GM06990 (cell line): ENCODE data around the gene WDR45B.

Experiments
- DNase-seq: peaks from one replicate; pipeline ENCODE4 v3.0.0-alpha.2; 2011; ENCODE audit not compliant: insufficient read length; ENCODE audit errors: extremely low read depth
- H3K27me3 ChIP-seq: replicated peaks from 2 replicates; pipeline ENCODE4 v1.6.0; 2011; ENCODE audit warnings: low read length; ENCODE audit not compliant: control insufficient read depth, insufficient read depth
- H3K36me3 ChIP-seq: 2 replicates; pipeline ENCODE4 v1.5.1; 2011; ENCODE audit warnings: low read length; ENCODE audit not compliant: control insufficient read depth, insufficient read depth
- H3K4me3 ChIP-seq: replicated peaks from 2 replicates; pipeline ENCODE4 v1.5.1; 2011; ENCODE audit warnings: low read depth, mild to moderate bottlenecking, control low read depth, low read length
- TF ChIP-seq, protein P1 (sequence below): IDR thresholded peaks from 2 replicates; pipeline ENCODE4 v1.5.1; 2011; ENCODE audit warnings: low read length, control low read depth, mild to moderate bottlenecking, inconsistent platforms; ENCODE audit not compliant: insufficient read depth, poor library complexity, severe bottlenecking

WDR45B gene

DNA sequence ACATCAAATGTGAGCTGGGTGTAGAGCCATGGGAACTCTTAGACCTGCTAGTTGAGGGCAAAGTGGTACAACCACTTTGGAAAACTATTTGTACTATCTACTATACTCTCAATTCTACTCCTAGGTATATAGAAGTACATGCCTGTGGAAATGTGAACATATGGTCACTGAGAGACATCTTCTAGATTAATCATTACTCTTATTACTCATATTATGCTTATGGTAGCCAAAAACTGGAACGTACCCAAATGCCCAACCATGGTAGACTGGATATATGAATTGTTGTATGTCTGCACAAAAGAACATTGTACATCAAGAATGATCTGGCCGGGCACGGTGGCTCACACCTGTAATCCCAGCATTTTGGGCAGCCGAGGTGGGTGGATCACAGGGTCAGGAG is 2.7 kb downstream of the WDR45B start:
- TF ChIP-seq, protein P1, sequence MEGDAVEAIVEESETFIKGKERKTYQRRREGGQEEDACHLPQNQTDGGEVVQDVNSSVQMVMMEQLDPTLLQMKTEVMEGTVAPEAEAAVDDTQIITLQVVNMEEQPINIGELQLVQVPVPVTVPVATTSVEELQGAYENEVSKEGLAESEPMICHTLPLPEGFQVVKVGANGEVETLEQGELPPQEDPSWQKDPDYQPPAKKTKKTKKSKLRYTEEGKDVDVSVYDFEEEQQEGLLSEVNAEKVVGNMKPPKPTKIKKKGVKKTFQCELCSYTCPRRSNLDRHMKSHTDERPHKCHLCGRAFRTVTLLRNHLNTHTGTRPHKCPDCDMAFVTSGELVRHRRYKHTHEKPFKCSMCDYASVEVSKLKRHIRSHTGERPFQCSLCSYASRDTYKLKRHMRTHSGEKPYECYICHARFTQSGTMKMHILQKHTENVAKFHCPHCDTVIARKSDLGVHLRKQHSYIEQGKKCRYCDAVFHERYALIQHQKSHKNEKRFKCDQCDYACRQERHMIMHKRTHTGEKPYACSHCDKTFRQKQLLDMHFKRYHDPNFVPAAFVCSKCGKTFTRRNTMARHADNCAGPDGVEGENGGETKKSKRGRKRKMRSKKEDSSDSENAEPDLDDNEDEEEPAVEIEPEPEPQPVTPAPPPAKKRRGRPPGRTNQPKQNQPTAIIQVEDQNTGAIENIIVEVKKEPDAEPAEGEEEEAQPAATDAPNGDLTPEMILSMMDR = no peak
- DNase-seq = no peak
- Histone ChIP-seq H3K4me3 (no peak overlapping the region), H3K27me3 (no peaks in the 10 kb centered on the region), H3K36me3 (peaks cover 17% of the 10 kb centered on the region)

DNA sequence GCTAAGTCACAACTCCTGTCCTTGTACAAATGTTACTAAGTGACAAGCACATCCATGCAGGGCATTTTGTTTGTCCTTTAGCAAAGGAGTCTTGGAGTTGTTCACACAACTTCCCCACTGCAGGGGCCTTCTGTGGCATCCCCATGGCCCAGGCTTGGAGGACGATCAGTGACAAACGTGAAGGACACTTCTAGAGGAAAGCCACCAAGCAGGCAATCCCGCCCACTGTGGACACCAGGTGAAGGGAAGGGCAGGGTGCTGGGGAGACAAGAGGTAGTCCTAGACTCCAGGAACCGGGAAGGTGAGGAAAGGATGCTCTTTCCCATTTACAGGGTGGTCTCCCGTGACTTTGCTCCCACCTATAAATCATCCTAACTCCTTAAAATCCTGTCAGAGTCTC is 4.1 kb downstream of the WDR45B start:
- DNase-seq = no peak
- Histone ChIP-seq H3K36me3 (peaks cover 26% of the 10 kb centered on the region), H3K4me3 (no peak overlapping the region), H3K27me3 (no peaks in the 10 kb centered on the region)
- TF ChIP-seq, protein P1 = no peak

- H3K4me3 ChIP-seq = no peak overlapping the region
- no peak for DNase-seq
- TF ChIP-seq, protein P1 = no peak
- peaks cover 26% of the 10 kb centered on the region for H3K36me3 ChIP-seq
- no peaks in the 10 kb centered on the region for H3K27me3 ChIP-seq
Measured at GRCh38 chr17:82642022-82642421, 6.2 kb downstream of the WDR45B start.

- peaks cover 26% of the 10 kb centered on the region for H3K36me3 ChIP-seq
- TF ChIP-seq, protein P1 = no peak
- DNase-seq = no peak
- H3K27me3 ChIP-seq = no peaks in the 10 kb centered on the region
- H3K4me3 ChIP-seq = no peak overlapping the region
Measured at GRCh38 chr17:82640036-82640435, 8.2 kb downstream of the WDR45B start.

GRCh38 chr17:82639628-82640027 is 8.6 kb downstream of the WDR45B start:
- Histone ChIP-seq H3K36me3 (peaks cover 26% of the 10 kb centered on the region), H3K27me3 (no peaks in the 10 kb centered on the region), H3K4me3 (no peak overlapping the region)
- TF ChIP-seq, protein P1 = no peak
- no peak for DNase-seq

DNA sequence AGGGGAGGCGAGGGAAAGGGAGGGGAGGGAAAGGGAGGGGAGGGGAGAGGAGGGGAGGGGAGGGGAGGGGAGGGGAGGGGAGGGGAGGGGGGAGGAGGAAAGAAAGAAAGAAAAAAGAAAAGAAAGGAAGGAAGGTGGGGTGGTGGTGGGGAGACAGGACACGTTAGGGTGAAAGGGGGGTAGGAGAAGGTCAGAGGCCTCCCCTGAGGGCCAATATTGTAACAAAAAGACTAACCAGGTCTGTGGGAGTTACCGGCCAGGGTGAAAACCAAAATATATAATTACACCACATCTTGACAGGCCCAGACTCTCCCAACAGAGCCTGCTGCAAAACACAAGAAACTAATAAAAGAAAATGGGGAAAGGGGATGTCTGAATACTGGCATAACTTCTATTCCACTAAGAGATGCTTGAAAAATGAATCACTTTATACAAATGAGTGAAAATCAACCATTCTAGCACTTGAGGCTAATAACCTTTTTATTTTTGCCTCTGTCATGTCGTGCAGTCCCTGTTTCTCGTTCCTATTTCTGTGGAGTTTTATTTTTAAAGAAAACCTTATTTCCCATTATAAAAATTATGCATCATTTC is 10.0 kb downstream of the WDR45B start:
- TF ChIP-seq, protein P1 = no peak
- H3K4me3 ChIP-seq = no peak overlapping the region
- no peaks in the 10 kb centered on the region for H3K27me3 ChIP-seq
- peaks cover 20% of the 10 kb centered on the region for H3K36me3 ChIP-seq
- no peak for DNase-seq
